ENCODE results near the gene CREBBP.
A peak's percentile ranks its signal among the peaks of the same experiment; 100 is the strongest.

DNA sequence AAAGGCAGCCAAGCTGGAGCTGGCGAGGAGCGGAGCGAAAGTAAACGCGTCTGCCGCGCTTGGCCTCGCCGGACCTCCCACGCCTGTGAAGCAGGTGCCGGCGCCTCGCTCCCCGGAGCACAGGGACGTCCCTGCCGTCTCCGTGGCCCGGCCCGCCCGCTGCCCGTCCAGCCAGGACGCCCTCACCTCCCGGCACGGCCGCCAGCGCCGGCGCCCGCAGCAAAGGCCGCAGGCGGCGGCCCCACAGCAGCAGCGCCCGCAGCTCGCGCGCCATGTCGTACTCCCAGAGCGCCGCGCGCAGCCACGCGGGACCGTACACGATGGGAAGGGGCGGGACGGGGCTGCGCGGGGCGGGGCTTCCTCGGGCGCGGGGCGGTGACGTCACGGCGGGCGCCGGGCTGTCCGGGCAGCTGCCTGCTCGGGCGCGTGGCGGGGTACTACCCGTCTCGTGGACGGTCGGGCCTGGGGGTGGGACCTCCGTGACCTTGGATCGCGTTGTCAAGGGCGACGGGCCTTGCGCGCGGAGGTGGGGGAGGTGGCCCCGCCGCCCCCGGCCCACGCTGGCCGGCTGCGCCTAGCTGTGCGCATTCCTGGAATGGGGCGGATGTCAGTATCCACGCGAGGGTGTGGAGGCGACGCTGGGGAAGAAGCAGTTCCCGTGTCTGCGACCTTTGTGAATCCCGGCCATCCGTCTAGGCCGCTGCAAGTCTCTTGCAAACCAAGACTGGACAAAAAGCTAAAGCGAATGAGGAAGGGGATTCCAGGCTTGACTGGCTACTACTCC, 163.1 kb downstream of the CREBBP start, which contains the start of gene TRAP1:
- TF ChIP-seq, protein P1, sequence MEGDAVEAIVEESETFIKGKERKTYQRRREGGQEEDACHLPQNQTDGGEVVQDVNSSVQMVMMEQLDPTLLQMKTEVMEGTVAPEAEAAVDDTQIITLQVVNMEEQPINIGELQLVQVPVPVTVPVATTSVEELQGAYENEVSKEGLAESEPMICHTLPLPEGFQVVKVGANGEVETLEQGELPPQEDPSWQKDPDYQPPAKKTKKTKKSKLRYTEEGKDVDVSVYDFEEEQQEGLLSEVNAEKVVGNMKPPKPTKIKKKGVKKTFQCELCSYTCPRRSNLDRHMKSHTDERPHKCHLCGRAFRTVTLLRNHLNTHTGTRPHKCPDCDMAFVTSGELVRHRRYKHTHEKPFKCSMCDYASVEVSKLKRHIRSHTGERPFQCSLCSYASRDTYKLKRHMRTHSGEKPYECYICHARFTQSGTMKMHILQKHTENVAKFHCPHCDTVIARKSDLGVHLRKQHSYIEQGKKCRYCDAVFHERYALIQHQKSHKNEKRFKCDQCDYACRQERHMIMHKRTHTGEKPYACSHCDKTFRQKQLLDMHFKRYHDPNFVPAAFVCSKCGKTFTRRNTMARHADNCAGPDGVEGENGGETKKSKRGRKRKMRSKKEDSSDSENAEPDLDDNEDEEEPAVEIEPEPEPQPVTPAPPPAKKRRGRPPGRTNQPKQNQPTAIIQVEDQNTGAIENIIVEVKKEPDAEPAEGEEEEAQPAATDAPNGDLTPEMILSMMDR (IDR thresholded peaks at IDR 0.05): peak in 1 of 7 experiments; percentile 12
- TF ChIP-seq POLR2A (IDR thresholded peaks at IDR 0.05): peak; percentile 79 to 84 (median 80)
